Adrenal gland (tissue), 12 donors: ENCODE measurements around the gene GLIS1. TPM values are rescaled to one million over a fixed set of nuclear protein-coding genes. Genes with fewer than 3 reads are reported as not detected.
A peak's percentile ranks its signal among the peaks of the same experiment; 100 is the strongest.

Source experiments
- DNase-seq, 7 donors: peaks; one replicate each; pipeline ENCODE4 v3.0.0-alpha.2; 2019 to 2020
- H3K27ac ChIP-seq, 5 donors: fragments of 200-600 bp; sonication (generic) in 4 of 5; 1 replicate in 3 of 5; 2 replicates in 2 of 5; pipeline versions ENCODE4 v1.5.1 to v1.8.0; 2016 to 2020; ENCODE audit warnings: mild to moderate bottlenecking in 1 of 5
- H3K27me3 ChIP-seq: fragments of 200-600 bp; 2 replicates; pipeline ENCODE4 v1.8.0; 2021
- H3K36me3 ChIP-seq, 2 donors: fragments of 200-600 bp; replicated peaks in 1 of 2; 1 replicate in 1 of 2; 2 replicates in 1 of 2; pipeline versions ENCODE4 v1.5.1 to v1.8.0; 2018 to 2022
- H3K4me1 ChIP-seq, 2 donors: fragments of 200-600 bp; replicated peaks in 1 of 2; 1 replicate in 1 of 2; 2 replicates in 1 of 2; pipeline versions ENCODE4 v1.5.1 to v1.8.0; 2018 to 2021
- H3K4me3 ChIP-seq, 4 donors: fragments of 200-600 bp; sonication (generic) in 3 of 4; one replicate each; pipeline ENCODE4 v1.5.1; 2016 to 2018
- H3K9me3 ChIP-seq, 3 donors: fragments of 200-600 bp; sonication (generic) in 1 of 3; replicated peaks in 1 of 3; 1 replicate in 2 of 3; 2 replicates in 1 of 3; pipeline versions ENCODE4 v1.5.1 to v1.8.0; 2016 to 2021
- POLR2A ChIP-seq, 2 donors: fragments of 450-650 bp; IDR thresholded peaks; one replicate each; pipeline ENCODE4 v1.6.1; 2017; ENCODE audit warnings: antibody characterized with exemption in 2 of 2, mild to moderate bottlenecking in 2 of 2, moderate library complexity in 1 of 2
- WGBS, 4 donors: extraction: QIAGEN DNeasy Blood & Tissue Kit in 2 of 4; methylation state at CpG; one replicate each; pipeline versions ENCODE4 v1.1.5 to v1.1.7; 2013 to 2017; 5-methylcytosine and 5-hydroxymethylcytosine counted together
- intact Hi-C, 2 donors: fragments of 100-400 bp; cut with DNase I; formaldehyde crosslinking; loops; one replicate each; pipeline versions ENCODE4 v1.14.1 to v1.15.0; 2022 to 2023
- polyA plus RNA-seq, 3 donors: library from polyadenylated mRNA; stranded (reverse); fragments of 200-250 nt in 2 of 3; fragments of 350-450 nt in 1 of 3; fragmentation: Illumina TruSeq in 1 of 3; extraction: RNeasy Lipid Tissue Mini Kit (QIAGEN cat#74804) in 1 of 3; gene quantifications; one replicate each; pipeline ENCODE4 v1.2.3, GENCODE V29; 2013 to 2014
- total RNA-seq, 9 donors: library from RNA; depleted of rRNA in 4 of 9; stranded (reverse); fragments of >200 nt in 4 of 9; fragments of 120-200 nt in 1 of 9; fragmentation: NEBNext Ultra II Directional in 1 of 9; extraction: Animal tissue kit (Norgen Biotek cat#: 25700) in 1 of 9; gene quantifications; one replicate each; pipeline versions ENCODE4 v1.1.0 to v1.2.4, GENCODE V29; 2013 to 2023
- TF ChIP-seq, protein P1 (sequence below), 6 experiments: fragments of 450-650 bp in 4 of 6; fragments of 200-600 bp in 2 of 6; sonication (generic) in 1 of 6; IDR thresholded peaks; 1 replicate in 5 of 6; 2 replicates in 1 of 6; pipeline versions ENCODE4 v1.5.1 to v1.8.0; 2016 to 2021; ENCODE audit warnings: antibody characterized with exemption in 6 of 6, mild to moderate bottlenecking in 2 of 6, moderate library complexity in 1 of 6
- donor health status: healthy with polysubstance abuse.
- donor health status: Bipolar disorder and iron deficiency.
- donor health status: DM: yes; HTN: yes; CAD: no.
- donor health status: DM: no; HTN: no; CAD: no.
- donor health status: DM: no; HTN: no; CAD: no.
- donor health status: DM: yes; HTN: yes; CAD: no.

Gene GLIS1
- total and polyA plus RNA-seq, 12 donors = 0.08 to 0.37 (median 0.14) TPM; not detected in 6

DNA sequence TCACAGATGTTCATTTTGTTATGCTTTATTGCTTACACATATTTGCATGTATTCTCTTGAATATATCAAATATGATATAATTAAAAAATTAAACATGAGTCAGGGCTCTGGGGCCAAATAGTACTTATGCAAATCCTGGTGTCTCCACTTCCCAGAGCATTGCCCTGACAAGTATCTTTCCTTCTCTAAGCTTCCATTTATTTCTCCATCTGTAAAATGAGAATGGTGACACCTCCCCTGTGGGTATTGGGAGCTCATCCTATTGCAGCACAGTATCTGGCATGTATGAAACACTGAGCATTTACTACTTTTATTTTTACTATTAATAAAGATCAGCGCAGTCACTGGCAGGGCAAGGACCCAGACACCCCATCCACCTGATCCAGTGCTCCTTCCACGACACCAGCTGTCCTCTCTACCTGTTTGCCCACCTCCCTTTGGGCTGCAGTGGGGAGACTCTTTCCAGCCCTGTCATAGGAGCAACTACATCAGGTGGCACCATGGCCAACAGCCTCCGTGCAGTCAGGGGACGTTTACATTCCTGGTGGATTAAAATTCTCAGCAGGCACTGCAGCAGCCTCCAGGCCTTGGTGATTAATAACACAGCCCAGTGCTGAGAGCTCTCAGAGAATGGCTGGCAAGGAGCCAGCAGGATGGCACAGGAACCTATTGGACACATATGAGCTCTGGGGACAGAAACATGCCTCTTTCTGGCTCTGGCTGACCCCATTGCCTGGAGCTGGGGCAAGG lies 166.7 kb downstream of the GLIS1 start:
- no peaks in the 10 kb centered on the region for H3K9me3 ChIP-seq
- intact Hi-C loops = no loop called here
- TF ChIP-seq POLR2A (IDR thresholded peaks at IDR 0.05) = no peak
- TF ChIP-seq, protein P1, sequence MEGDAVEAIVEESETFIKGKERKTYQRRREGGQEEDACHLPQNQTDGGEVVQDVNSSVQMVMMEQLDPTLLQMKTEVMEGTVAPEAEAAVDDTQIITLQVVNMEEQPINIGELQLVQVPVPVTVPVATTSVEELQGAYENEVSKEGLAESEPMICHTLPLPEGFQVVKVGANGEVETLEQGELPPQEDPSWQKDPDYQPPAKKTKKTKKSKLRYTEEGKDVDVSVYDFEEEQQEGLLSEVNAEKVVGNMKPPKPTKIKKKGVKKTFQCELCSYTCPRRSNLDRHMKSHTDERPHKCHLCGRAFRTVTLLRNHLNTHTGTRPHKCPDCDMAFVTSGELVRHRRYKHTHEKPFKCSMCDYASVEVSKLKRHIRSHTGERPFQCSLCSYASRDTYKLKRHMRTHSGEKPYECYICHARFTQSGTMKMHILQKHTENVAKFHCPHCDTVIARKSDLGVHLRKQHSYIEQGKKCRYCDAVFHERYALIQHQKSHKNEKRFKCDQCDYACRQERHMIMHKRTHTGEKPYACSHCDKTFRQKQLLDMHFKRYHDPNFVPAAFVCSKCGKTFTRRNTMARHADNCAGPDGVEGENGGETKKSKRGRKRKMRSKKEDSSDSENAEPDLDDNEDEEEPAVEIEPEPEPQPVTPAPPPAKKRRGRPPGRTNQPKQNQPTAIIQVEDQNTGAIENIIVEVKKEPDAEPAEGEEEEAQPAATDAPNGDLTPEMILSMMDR (IDR thresholded peaks at IDR 0.05) = no peak
- no peak overlapping the region for H3K27ac ChIP-seq
- DNase-seq = peak in 5 of 7 donors; percentile 19 to 77 (median 52)
- WGBS, 4 donors = 58 to 73% (median 62%) methylated on average over 4 of the region's 4 CpGs
- H3K4me3 ChIP-seq = no peak overlapping the region
- no peaks in the 10 kb centered on the region for H3K36me3 ChIP-seq
- no peaks in the 10 kb centered on the region for H3K4me1 ChIP-seq
- no peaks in the 10 kb centered on the region for H3K27me3 ChIP-seq

DNA sequence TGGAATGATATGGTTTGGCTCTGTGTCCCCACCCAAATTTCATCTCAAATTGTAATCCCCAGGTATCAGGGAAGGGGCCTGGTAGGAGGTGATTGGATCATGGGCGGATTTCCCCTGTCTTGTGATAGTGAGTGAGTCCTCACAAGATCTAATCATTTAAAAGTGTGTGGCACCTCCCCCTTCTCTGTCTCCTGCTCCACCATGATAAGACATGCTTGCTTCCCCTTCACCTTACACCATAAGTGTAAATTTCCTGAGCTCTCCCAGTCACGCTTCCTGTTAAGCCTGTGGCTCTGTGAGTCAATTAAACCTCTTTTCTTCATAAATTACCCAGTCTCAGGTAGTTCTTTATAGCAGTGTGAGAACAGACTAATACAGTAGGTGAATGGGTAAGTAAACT lies 170.4 kb downstream of the GLIS1 start:
- no peak for DNase-seq
- Histone ChIP-seq H3K9me3 (no peaks in the 10 kb centered on the region), H3K27me3 (no peaks in the 10 kb centered on the region), H3K4me3 (no peak overlapping the region), H3K36me3 (no peaks in the 10 kb centered on the region), H3K4me1 (no peaks in the 10 kb centered on the region), H3K27ac (no peak overlapping the region)
- WGBS, 4 donors = 81 to 91% (median 86%) methylated on average over 2 of the region's 2 CpGs
- TF ChIP-seq, protein P1 (IDR thresholded peaks at IDR 0.05) = no peak
- no peak for TF ChIP-seq POLR2A (IDR thresholded peaks at IDR 0.05)
- intact Hi-C loops = no loop called here

DNA sequence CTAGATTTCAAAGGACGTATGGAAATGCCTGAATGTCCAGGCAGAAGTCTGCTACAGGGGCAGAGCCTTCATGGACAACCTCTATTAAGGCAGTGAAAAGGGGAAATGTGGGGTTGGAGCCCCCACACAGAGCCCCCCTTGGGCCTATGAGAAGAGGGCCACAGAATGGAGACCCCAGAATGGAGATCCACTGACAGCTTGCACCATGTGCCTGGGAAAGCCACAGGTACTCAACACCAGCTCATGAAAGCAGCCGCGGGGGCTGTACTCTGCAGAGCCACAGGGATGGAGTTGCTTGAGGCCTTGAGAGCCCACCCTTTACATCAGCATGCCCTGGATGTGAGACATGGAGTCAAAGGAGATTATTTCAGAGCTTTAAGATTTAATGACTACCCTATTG lies 171.1 kb downstream of the GLIS1 start:
- no peak for DNase-seq
- H3K9me3 ChIP-seq = no peaks in the 10 kb centered on the region
- no peaks in the 10 kb centered on the region for H3K4me1 ChIP-seq
- TF ChIP-seq POLR2A (IDR thresholded peaks at IDR 0.05) = no peak
- TF ChIP-seq, protein P1 (IDR thresholded peaks at IDR 0.05) = no peak
- H3K27me3 ChIP-seq = no peaks in the 10 kb centered on the region
- intact Hi-C loops = no loop called here
- no peaks in the 10 kb centered on the region for H3K36me3 ChIP-seq
- H3K27ac ChIP-seq = no peak overlapping the region
- 91 to 97% (median 94%) methylated on average over 3 of the region's 3 CpGs for WGBS, 4 donors
- H3K4me3 ChIP-seq = no peak overlapping the region

DNA sequence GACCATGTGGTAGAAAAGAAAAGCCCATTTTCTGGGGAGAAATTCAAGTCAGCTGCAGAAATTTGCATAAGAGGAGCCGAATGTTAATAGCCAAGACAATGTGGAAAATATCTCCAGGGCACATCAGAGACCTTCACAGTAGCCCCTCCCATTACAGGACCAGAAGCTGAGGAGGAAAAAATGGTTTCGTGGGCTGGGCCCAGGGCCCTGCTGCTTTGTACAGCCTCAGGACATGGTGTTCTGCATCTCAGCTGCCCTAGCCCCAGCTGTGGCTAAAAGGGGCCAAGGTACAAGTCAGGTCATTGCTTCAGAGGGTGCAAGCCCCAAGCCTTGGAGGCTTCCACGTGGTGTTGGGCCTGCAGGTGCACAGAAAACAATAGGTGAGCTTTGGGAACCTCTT lies 171.5 kb downstream of the GLIS1 start:
- no peaks in the 10 kb centered on the region for H3K36me3 ChIP-seq
- no peak overlapping the region for H3K4me3 ChIP-seq
- H3K9me3 ChIP-seq = no peaks in the 10 kb centered on the region
- no peak for DNase-seq
- no peaks in the 10 kb centered on the region for H3K27me3 ChIP-seq
- no peaks in the 10 kb centered on the region for H3K4me1 ChIP-seq
- 68 to 88% (median 73%) methylated on average over 1 to 3 of the region's 3 CpGs for WGBS, 4 donors
- intact Hi-C loops = no loop called here
- no peak for TF ChIP-seq POLR2A (IDR thresholded peaks at IDR 0.05)
- TF ChIP-seq, protein P1 (IDR thresholded peaks at IDR 0.05) = no peak
- H3K27ac ChIP-seq = no peak overlapping the region
